Activated naive CD4-positive, alpha-beta T cell treated with anti-CD3 and anti-CD28 coated beads, Interleukin-2, amount 50 U/mL, for 24 hours (primary cell): Measurements from ENCODE around the gene USP15.
A peak's percentile ranks its signal among the peaks of the same experiment; 100 is the strongest.

Experiments used
- H3K27ac Mint-ChIP-seq: one replicate; pipeline ENCODE4 v1.8.0; 2021; ENCODE audit warnings: mild to moderate bottlenecking, mixed read lengths
- H3K27me3 Mint-ChIP-seq: one replicate; pipeline ENCODE4 v1.8.0; 2021; ENCODE audit warnings: mixed read lengths
- H3K36me3 Mint-ChIP-seq: one replicate; pipeline ENCODE4 v1.8.0; 2021; ENCODE audit warnings: mixed read lengths
- H3K4me1 Mint-ChIP-seq: one replicate; pipeline ENCODE4 v1.8.0; 2021; ENCODE audit warnings: mixed read lengths
- H3K4me3 Mint-ChIP-seq: one replicate; pipeline ENCODE4 v1.8.0; 2021; ENCODE audit warnings: mild to moderate bottlenecking, mixed read lengths
- H3K9me3 Mint-ChIP-seq: one replicate; pipeline ENCODE4 v1.8.0; 2021; ENCODE audit warnings: mixed read lengths

The USP15 gene

DNA sequence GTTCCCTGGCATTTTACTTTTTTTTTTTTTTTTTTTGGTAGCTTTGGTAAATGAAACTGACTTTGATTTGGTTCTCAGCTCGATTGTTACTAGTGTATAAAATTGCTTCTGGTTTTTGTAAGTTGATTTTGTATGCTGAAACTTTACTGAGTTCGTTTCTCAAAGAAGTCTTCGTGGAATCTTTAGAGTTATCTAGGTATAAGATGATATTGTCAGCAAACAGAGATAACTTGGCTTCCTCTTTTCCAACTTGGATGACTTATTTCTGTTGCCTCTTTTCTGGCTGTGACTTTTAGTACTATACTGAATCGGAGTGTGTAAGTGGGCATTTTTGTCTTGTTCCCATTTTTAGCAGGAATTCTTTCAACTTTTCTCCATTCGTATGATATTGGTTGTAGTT, 28.1 kb downstream of the USP15 start:
- peak overlapping the region; percentile 53 for H3K4me3 Mint-ChIP-seq
- peaks cover 7% of the 10 kb centered on the region for H3K9me3 Mint-ChIP-seq
- H3K4me1 Mint-ChIP-seq, result peaks cover 89% of the 10 kb centered on the region
- peaks cover 53% of the 10 kb centered on the region for H3K36me3 Mint-ChIP-seq
- no peaks in the 10 kb centered on the region for H3K27me3 Mint-ChIP-seq
- H3K27ac Mint-ChIP-seq, result peak overlapping the region; percentile 11

DNA sequence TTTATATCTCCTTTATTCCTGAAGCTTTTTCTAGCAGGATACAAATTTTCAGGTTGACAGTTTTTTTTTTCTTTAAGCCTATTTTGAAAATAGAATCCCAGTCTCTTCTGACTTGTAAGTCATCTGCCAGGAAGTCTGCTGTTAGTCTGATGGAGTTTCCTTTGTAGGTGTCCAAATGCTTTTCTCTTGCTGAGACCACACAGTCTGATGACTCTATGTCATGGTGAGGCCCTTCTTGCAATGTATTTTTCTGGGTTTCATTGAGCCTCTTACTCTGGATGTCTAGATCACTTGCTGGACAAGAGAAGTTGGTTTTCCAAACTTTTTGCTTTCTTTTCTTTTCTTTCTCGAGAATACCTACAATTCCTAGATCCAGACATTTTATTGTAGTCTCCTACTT, 30.6 kb downstream of the USP15 start:
- Mint-ChIP-seq H3K4me3 (no peak overlapping the region), H3K36me3 (peaks cover 57% of the 10 kb centered on the region)

DNA sequence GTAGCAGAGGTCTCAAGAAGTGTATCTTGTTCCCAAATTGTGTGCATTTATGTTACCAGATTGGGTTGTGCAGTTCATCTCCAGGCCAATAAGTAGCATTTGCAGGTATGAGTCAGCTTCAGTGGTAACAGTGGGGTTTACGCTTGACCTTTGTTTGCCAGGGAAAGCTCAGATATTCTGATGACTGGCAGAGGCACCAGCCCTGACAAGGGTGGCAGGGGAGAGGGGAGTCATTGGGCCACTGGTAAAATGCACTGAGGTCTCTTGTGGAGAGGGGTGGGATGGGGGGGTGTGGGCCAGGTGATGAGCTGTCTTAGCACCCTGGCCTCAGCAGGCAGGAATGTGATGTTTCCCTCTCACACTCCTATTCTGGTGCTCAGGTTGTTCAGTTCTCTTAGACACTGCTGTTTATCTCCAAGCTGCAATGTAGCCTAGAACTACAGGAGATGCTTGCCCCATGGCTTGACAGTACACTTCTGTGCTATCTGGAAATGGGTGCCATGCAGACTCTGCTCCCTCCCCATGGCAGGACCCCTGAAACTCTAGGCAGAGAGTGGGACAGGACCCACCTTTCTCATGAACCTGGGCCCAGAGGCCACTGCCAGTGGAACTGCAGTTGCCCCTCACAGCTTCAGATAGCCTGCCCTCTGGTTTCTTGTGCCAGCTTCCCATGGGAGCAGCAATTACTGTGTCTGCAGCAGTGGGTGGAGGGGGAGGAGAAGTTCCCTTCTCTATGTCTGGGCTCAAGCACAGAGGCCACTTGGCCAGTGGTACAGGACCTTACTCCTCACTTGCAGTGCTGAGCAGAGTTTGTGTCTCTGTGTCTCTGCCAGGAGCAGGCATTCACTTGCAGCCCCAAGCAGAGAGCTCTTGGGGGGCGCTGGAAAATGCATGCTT, 31.9 kb downstream of the USP15 start:
- Mint-ChIP-seq H3K27me3 (no peaks in the 10 kb centered on the region), H3K9me3 (peaks cover 7% of the 10 kb centered on the region), H3K36me3 (peaks cover 56% of the 10 kb centered on the region), H3K27ac (peak overlapping the region; percentile 71), H3K4me1 (peaks cover 90% of the 10 kb centered on the region), H3K4me3 (peak overlapping the region; percentile 16)

More for the DNA sequence above, 30.6 kb downstream of the USP15 start:
- H3K27me3 Mint-ChIP-seq, result no peaks in the 10 kb centered on the region
- H3K27ac Mint-ChIP-seq, result peak overlapping the region; percentile 57
- H3K9me3 Mint-ChIP-seq, result peaks cover 7% of the 10 kb centered on the region
- peaks cover 90% of the 10 kb centered on the region for H3K4me1 Mint-ChIP-seq

DNA sequence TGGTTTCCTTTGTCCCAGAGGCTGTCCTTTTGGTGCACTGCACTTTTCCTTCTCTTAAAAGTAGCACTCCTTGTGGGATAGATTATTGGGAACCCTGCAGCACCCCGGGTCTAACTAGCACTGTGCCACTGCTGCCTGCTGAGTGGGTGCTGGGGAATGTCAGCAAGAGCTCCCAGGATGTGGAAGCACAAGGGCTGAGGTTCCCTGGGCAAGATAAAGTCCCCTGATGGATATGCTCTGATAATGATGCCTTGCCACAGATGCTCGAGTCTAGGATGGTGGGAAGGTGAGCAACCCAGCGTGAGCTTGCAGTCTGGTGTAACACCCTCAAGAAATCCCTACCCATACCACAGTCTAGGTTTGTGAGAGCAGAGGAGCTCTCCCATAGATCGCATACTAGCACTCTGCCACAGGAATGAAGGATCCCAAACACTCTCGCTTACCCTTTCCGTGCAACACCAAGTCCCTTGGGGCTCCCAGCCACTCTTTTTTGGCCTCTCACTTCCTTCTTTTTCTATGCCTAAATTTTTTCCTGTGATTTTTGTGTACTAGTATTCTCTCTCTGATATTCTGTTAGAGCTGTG, 32.6 kb downstream of the USP15 start:
- Mint-ChIP-seq H3K4me3 (peak overlapping the region; percentile 1), H3K27me3 (no peaks in the 10 kb centered on the region), H3K9me3 (peaks cover 7% of the 10 kb centered on the region), H3K36me3 (peaks cover 60% of the 10 kb centered on the region), H3K4me1 (peaks cover 90% of the 10 kb centered on the region), H3K27ac (peak overlapping the region; percentile 69)

GRCh38 chr12:62294378-62294777, 34.2 kb downstream of the USP15 start:
- no peak overlapping the region for H3K27ac Mint-ChIP-seq
- peaks cover 86% of the 10 kb centered on the region for H3K4me1 Mint-ChIP-seq
- H3K4me3 Mint-ChIP-seq, result no peak overlapping the region
- H3K9me3 Mint-ChIP-seq, result peaks cover 7% of the 10 kb centered on the region
- H3K36me3 Mint-ChIP-seq, result peaks cover 51% of the 10 kb centered on the region
- no peaks in the 10 kb centered on the region for H3K27me3 Mint-ChIP-seq

DNA sequence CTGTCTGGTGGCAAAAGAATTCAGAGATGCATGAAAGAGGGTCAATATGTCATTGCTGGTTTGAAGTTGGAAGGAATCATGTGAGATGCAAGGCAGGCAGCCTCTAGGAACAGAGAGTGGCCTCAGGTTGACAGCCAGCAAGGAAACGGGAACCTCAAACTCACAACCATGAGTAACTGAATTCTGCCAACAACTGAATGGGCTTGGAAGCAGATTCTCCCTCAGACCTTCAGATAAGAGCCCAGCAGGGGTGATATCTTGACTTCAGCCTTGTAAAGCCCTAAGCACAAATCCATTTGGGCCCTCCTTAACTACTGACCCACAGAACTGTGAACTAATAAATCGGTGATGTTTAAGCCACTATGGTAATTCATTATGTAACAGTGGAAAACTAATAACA, 35.8 kb downstream of the USP15 start:
- Mint-ChIP-seq H3K4me3 (peak overlapping the region; percentile 23), H3K9me3 (no peaks in the 10 kb centered on the region), H3K27ac (peak overlapping the region; percentile 84), H3K27me3 (no peaks in the 10 kb centered on the region), H3K4me1 (peaks cover 85% of the 10 kb centered on the region), H3K36me3 (peaks cover 45% of the 10 kb centered on the region)

DNA sequence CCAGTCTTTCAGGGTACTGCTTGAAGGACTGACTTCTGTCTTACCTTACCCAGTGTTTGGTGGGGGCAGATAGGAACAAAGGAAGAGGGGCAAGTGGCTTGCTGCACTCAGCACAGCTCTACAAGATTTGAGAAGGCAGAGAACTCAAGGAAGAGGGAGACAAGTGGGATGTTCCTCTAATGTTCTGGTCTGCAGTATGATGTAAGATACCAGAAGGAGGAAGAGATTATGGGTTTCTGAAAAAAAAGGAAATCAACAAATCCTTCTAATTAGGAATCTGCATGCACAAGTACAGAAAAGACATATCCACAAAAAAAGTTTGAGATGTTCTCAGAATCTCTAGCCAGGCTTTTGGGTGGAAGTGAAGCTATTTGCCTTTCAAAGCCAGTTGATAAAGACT, 37.1 kb downstream of the USP15 start:
- Mint-ChIP-seq H3K36me3 (peaks cover 54% of the 10 kb centered on the region), H3K9me3 (peaks cover 7% of the 10 kb centered on the region), H3K27me3 (no peaks in the 10 kb centered on the region), H3K27ac (peak overlapping the region; percentile 30), H3K4me3 (peak overlapping the region; percentile 15), H3K4me1 (peaks cover 83% of the 10 kb centered on the region)

- H3K27ac Mint-ChIP-seq, result no peak overlapping the region
- peaks cover 67% of the 10 kb centered on the region for H3K36me3 Mint-ChIP-seq
- no peaks in the 10 kb centered on the region for H3K27me3 Mint-ChIP-seq
- H3K4me3 Mint-ChIP-seq, result peak overlapping the region; percentile 8
- H3K9me3 Mint-ChIP-seq, result peaks cover 14% of the 10 kb centered on the region
- peaks cover 71% of the 10 kb centered on the region for H3K4me1 Mint-ChIP-seq
Observed at GRCh38 chr12:62299617-62300016, 39.4 kb downstream of the USP15 start.

- Mint-ChIP-seq H3K4me3 (no peak overlapping the region), H3K9me3 (peaks cover 18% of the 10 kb centered on the region), H3K27me3 (no peaks in the 10 kb centered on the region), H3K27ac (no peak overlapping the region), H3K36me3 (peaks cover 67% of the 10 kb centered on the region), H3K4me1 (peaks cover 67% of the 10 kb centered on the region)
Observed at GRCh38 chr12:62301080-62301798, 41.0 kb downstream of the USP15 start.

GRCh38 chr12:62301799-62302133, 41.6 kb downstream of the USP15 start:
- Mint-ChIP-seq H3K27me3 (no peaks in the 10 kb centered on the region), H3K27ac (peak overlapping the region; percentile 14), H3K9me3 (peaks cover 18% of the 10 kb centered on the region), H3K4me3 (no peak overlapping the region), H3K36me3 (peaks cover 68% of the 10 kb centered on the region), H3K4me1 (peaks cover 66% of the 10 kb centered on the region)

DNA sequence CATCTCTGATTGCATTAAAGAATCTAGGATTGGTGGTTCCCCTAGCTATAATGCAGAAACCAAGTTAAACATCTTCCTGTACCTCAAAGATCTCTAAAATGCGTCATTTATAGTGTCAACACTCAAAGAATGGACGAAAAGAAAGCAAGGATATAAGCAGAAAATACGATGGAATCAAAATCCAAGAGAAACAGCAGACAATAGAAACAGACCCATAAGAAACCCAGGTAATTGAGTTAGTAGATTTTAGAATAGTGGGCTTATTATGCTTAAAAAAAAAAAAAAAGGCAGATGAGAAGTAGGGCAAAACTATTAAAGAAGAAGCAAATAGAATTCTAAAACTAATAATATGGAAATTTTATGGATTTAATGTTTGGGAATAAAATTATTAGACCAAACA, 44.4 kb downstream of the USP15 start:
- Mint-ChIP-seq H3K4me1 (peaks cover 69% of the 10 kb centered on the region), H3K4me3 (no peak overlapping the region), H3K27ac (peak overlapping the region; percentile 49), H3K27me3 (no peaks in the 10 kb centered on the region), H3K9me3 (peaks cover 18% of the 10 kb centered on the region), H3K36me3 (peaks cover 69% of the 10 kb centered on the region)

DNA sequence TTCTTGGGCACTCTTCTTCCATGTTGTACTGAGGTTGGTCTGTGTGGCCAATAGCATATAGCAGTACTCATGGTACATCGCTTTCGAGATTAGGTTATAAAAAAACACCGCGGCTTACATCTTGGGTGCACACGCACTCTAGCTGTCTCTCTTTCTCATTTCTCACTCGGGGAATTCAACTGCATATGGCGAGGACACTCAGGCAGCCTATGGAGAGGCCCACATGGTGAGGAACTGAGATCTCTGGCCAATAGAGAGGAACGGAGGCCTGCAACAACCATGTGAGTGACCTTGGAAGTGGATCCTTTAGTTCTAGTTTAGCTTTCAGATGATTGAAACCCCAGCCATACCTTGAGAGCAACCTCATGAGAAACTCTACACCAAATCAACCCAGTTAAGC, 45.6 kb downstream of the USP15 start:
- no peak overlapping the region for H3K27ac Mint-ChIP-seq
- H3K27me3 Mint-ChIP-seq, result no peaks in the 10 kb centered on the region
- H3K9me3 Mint-ChIP-seq, result peaks cover 18% of the 10 kb centered on the region
- H3K4me1 Mint-ChIP-seq, result peaks cover 72% of the 10 kb centered on the region
- no peak overlapping the region for H3K4me3 Mint-ChIP-seq
- peaks cover 71% of the 10 kb centered on the region for H3K36me3 Mint-ChIP-seq

DNA sequence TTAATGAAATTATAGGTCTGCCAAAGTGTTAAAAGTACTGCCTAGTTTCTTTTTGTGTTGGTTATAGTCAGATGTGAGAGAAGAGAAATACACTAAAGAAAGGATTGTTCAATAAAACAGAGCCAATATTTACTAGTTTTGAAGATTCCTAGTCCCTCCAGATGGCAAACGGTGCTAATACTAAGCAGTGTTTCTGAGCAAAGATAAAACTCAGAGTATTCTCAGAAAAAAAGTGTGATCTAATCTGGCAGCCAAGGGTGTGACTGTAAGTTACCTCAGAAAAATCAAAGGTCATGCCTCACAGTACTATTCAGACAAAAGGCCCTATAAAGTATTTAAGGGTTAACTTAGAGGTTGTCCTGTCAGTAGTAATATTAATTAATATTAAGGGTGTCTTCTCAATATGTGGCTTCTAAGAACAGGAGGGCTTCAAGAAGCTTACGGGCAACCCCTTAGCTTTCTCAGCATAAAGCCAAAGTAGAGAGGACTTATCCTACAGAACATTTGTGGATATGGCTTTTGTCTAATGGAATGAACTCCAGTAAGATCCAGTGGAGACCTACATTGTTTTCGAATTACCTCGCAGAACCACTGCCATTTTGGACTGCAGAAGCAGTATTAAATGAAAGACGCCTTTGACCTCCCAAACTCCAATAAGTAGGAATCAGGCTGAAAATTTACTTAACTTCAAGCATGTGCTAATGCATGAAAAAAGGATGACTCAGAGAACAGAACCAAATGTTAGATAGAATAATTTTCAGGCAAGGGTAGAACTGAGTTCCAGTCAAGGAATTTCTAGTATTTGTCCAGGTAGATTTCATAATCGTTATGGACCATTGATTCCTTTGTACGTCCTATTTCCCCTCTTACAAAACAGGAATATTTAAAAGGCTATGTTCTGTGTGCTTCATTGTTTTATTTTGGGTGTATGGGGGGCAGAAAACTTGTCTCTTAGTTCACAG, 46.6 kb downstream of the USP15 start:
- Mint-ChIP-seq H3K36me3 (peaks cover 63% of the 10 kb centered on the region), H3K9me3 (peaks cover 17% of the 10 kb centered on the region), H3K4me3 (no peak overlapping the region), H3K27me3 (no peaks in the 10 kb centered on the region), H3K4me1 (peaks cover 72% of the 10 kb centered on the region), H3K27ac (no peak overlapping the region)

GRCh38 chr12:62308201-62308600, 48.0 kb downstream of the USP15 start:
- H3K9me3 Mint-ChIP-seq, result peaks cover 8% of the 10 kb centered on the region
- peaks cover 55% of the 10 kb centered on the region for H3K36me3 Mint-ChIP-seq
- H3K27me3 Mint-ChIP-seq, result no peaks in the 10 kb centered on the region
- H3K4me1 Mint-ChIP-seq, result peaks cover 71% of the 10 kb centered on the region
- peak overlapping the region; percentile 3 for H3K4me3 Mint-ChIP-seq
- H3K27ac Mint-ChIP-seq, result peak overlapping the region; percentile 59
